DMS153 treated with DMSO at 0.1 percent for 48 hours (cell line): ENCODE results near the gene ARHGEF10L.

ENCODE experiments used
- DNase-seq: peaks from one replicate; lab custom pipeline; 2025; ENCODE audit not compliant: unreplicated experiment; lab: John Stamatoyannopoulos, UW

The ARHGEF10L gene

GRCh38 chr1:17549384-17549783, 9.9 kb downstream of the ARHGEF10L start:
- DNase-seq: no peak

GRCh38 chr1:17550729-17551584, 11.5 kb downstream of the ARHGEF10L start:
- DNase-seq: no peak

DNA sequence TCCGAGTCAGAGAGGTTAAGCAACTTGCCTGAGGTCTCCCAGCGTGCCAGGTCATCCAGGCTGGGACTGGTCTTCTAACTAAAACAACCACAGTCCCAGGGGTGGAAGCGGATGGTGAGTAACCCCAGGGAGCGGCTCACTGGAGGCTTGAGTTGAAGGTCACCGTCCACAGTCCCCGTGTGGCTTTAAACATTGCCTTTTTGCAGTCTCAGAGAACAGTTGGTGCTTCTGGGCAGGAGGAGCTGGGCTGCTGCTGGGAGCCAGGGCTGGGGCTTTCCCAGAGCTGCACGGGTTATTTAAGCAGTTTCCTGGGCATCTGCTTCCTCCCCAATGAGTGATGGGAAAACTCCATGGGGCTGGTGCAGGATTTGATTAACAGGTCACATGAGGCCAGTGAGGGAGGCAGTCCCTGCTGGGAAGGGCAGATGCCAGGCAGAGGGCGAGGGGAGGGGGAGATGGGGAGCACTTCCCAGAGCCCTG, 12.3 kb downstream of the ARHGEF10L start:
- no peak for DNase-seq

GRCh38 chr1:17553975-17554700, 14.6 kb downstream of the ARHGEF10L start:
- DNase-seq: no peak

DNA sequence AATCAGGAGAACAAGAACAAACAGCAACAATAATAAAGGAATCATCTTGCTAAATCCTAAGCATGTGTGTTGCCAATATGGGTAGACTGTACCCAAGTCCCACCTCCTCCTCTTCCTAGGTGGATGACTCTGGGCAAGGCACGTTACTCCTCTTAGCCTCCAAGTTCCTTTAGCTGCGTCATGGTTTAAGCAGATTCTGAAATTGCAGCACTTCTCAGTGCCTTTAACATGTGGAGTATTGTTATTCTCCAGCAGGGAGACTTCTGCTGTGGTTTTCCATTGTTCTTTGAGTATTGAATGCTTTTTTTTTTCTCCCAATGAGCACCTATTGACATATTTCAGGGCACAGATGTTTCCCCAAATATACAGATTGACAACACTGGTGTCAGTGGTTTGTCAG, 15.5 kb downstream of the ARHGEF10L start:
- no peak for DNase-seq

DNA sequence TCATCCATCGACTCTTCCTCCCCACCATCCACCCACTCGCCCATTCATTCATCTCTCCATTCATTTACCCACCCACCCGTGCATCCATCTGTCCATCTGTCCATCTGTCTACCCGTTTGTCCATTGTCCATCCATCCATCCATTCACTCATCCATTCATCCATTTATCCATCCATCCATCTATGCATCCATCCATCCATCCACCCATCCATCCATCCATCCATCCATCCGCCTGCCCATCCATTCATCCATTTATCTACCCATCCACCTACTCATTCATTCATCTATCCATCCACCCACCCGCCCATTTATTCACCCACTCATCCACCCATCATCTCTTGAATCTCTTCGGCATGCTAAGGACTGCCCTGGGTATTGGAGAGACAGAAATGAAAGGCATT, 18.5 kb downstream of the ARHGEF10L start:
- DNase-seq: no peak

GRCh38 chr1:17558541-17558940, 19.0 kb downstream of the ARHGEF10L start:
- no peak for DNase-seq

DNA sequence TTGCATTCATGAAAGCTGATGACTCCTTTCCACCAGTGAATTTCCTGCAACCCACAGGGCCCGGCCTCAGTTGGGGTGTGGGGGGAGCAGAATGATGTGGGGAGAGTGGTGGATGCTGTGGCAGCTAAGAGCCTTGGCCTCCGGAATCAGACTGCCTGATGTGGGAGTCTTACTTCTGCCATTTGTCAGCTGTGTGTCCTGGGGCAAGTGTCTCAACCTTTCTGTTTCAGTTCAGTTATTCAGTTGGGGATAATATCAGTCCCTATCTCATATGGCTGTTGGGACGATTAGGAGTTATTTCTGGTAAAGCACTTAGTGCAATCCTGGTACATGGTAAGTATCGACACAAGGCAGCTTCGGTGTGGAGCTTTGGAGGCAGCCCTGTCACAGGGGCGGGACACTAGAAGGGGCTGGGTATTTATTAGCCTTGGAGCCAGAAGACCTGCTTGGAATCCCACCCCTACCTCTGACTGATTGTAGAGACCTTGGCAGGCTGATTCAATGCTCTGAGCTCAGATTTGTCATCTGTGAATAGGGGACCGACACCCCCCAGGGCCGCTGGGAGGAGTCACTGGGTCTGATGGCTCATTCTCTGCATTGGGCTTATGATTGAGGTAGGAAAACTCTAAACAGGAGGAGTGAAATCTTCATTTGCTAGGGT, 19.6 kb downstream of the ARHGEF10L start:
- no peak for DNase-seq

DNA sequence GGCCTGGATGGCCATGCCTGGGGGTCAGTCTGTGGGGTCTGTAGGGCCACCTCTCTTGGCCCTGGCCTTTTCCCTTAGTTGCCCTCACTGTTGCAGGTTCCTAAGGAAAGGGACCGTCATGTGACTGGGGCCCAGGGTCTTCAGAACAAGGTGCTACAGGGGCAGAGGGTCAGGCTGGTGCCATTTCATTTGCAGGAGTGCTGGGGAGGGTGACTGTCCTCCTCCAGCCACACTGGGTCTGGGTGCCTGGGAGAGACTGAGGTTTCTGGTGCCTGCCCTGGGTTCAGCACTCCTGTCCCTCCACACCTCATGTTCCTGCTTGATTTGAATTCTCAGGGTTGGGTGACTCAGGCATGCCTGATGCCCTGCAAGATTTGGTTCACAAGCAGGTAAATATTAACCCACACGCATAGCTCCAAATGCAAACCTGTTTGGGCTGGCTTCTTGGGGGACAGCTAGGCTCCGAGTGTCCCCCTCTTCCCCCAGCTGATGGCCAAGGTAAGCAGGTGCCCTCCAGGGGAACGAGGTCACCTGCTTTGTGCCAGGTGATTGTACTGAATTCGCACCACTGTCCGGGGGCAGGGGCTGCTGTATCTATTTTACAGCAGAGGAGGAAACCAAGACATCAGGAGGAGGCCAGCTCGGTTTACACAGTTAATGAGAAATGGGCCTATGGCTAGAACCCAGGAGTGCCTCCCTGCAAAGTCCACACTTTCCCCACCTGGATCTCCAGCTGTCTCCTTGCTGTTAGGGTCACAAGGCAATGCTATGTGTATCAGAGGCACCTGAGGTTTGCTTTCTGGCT, 20.3 kb downstream of the ARHGEF10L start:
- DNase-seq: no peak

DNA sequence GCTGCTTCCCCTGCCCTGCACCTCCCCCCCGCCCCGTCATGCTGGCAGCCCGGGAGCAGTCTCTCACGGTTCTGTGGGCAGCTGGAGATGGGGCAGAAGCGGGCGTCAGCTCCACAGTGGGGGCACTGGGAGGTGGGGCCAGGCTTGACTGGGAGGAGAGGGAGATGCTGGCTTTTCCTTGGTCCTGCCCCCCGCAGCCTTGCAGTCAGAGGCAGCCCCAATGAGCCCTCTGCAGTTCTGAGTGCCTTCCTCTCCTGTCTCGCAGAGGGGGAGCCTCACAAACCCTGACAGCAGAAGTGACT, 21.7 kb downstream of the ARHGEF10L start:
- no peak for DNase-seq

- DNase-seq: no peak
These were observed 22.1 kb downstream of the ARHGEF10L start for GRCh38 chr1:17561561-17561985.

DNA sequence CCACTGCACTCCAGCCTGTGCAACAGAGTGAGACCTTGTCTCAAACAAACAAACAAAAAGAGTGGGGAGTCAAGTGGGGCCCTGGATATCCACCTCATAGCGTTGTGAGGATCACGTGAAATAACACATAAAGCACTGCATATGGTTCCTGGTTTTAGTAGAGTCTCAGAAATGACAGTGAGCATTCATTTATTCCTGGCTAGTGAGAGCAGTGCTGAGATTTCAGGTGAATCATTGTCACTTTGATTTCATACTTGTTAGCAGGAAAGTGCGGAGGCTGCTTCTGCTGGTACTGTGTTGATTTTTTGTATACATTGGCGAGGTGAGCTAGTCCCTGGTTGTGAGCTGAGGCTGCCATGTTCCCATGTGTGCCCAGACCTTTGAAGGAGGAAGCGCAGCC, 22.9 kb downstream of the ARHGEF10L start:
- DNase-seq: no peak

- DNase-seq: no peak
These were observed 24.2 kb downstream of the ARHGEF10L start for GRCh38 chr1:17563494-17564281.

DNA sequence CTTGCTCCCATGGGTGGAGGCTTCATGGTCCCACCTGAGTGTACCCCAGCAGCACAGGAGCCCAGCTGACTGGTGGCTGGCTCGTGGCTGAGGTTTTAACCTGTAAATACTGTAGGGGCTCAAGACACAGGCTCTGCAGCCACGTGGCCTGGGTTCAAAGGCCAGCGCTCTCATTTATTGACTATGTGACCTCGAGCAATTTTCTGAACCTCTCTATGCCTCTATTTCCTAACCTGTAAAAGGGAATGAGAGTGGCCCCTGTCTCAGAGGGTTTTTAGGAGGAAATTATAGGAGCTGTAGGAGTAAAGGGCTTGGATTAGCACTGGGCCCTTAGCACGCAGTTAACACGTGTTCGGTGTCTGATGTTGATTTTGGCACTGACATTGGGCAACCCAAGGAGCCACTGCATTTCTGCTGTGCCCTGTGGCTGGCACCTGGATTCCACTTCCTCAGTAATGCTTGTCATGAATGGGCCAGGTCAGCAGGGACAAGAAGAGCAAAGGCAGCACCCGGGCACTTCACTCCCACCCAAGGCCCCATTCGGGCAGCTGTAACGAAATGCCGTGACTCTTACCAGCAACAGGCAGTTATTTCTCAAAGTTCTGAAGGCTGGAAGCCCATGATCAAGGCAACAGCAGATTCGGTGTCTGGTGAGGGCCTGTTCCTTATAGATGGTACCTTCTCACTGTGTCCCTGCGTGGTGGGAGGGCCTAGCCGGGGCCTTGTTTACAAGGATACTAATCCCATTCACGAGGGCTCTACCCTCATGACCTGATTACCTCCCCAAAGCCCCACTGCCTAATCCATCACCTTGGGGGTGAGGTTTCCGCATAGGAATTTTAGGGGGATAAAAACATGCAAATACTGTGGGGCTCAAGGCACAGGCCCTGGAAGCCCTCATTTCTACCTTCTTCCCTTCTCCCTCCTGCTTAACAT, 25.2 kb downstream of the ARHGEF10L start:
- DNase-seq: no peak

GRCh38 chr1:17565461-17566252, 26.2 kb downstream of the ARHGEF10L start:
- DNase-seq: no peak

- no peak for DNase-seq
These were observed 26.9 kb downstream of the ARHGEF10L start for GRCh38 chr1:17566417-17566816.

DNA sequence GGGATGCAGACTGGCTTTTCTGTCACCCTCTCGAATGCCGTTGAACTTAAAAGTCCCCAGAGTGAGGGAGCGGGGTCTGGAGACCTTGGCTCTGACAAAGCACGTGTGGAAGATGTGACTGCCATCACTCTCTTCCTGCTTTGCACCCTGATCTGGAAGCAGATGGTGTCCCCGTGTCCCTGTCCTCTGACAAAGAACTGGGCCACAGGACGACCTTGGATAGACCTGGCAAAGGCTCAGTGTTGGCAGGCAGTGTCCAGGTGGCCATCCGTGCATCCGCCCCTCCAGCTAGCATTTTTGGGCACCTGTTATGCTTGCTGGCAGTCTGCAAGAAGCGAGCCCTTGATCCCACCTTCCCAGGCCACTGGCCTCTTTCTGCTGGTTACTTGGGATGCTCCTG, 27.4 kb downstream of the ARHGEF10L start:
- no peak for DNase-seq

DNA sequence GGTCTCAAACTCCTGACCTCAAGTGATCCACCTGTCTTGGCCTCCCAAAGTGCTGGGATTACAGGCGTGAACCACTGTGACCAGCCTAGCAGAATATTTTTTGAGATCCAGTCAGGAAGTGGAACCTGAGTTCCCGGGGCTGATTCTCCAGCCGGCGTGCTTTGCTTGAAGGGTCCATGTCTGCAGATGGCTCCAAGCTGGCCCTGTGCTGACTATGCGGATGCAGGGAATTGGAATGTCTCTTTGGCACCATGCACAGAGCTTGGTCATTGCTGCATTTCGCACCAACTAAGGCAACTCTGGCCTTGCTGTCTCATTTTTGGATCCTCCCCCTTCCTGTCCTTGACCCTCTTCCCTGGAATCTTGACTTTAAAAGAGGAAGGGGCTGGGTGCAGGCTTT, 28.1 kb downstream of the ARHGEF10L start:
- no peak for DNase-seq
